ENCODE results near the gene CARM1.
A peak's percentile ranks its signal among the peaks of the same experiment; 100 is the strongest.
"Not testable (repeated sequence)": the region's sequence is repeated elsewhere in the genome, so short reads cannot be mapped to it uniquely, and the experiment has no call there.

Gene CARM1

DNA sequence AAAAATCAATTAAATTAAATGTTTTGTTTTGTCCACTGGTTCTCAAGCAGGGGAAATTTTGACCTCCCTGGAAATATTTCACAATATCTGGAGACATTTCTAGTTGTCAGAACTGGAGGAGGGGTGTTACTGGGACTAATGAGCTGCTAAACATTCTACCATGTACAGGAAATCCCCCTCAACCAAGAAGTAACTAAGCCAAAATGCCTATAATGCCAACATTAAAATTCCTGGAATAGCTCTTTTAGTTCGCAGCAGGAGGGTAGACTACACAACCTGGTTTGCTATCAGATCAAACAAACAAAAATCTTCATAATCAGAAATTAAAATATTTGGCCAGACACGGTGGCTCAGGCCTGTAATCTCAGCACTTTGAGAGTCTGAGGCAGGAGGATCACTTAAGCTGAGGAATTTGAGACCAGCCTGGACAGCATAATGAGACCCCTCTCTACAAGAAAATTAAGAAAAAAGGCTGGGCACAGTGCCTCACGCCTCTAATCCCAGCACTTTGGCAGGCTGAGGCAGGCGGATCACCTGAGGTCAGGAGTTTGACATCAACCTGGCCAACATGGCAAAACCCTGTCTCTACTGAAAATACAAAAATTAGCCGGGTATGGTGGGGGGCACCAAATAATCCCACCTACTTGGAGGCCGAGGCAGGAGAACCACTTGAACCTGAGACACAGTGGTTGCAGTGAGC, 75.8 kb downstream of the CARM1 start:
- no peak for DNase-seq (ENCODE audit: low spot score)
- in situ Hi-C loops (cut with MboI; ENCODE audit: low sequenced_read_pairs, unreplicated experiment): no loop called here
- TF ChIP-seq, protein P1, sequence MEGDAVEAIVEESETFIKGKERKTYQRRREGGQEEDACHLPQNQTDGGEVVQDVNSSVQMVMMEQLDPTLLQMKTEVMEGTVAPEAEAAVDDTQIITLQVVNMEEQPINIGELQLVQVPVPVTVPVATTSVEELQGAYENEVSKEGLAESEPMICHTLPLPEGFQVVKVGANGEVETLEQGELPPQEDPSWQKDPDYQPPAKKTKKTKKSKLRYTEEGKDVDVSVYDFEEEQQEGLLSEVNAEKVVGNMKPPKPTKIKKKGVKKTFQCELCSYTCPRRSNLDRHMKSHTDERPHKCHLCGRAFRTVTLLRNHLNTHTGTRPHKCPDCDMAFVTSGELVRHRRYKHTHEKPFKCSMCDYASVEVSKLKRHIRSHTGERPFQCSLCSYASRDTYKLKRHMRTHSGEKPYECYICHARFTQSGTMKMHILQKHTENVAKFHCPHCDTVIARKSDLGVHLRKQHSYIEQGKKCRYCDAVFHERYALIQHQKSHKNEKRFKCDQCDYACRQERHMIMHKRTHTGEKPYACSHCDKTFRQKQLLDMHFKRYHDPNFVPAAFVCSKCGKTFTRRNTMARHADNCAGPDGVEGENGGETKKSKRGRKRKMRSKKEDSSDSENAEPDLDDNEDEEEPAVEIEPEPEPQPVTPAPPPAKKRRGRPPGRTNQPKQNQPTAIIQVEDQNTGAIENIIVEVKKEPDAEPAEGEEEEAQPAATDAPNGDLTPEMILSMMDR (IDR thresholded peaks at IDR 0.05; ENCODE audit: borderline replicate concordance, control extremely low read depth, extremely low read depth, insufficient read depth, missing control alignments): no peak

DNA sequence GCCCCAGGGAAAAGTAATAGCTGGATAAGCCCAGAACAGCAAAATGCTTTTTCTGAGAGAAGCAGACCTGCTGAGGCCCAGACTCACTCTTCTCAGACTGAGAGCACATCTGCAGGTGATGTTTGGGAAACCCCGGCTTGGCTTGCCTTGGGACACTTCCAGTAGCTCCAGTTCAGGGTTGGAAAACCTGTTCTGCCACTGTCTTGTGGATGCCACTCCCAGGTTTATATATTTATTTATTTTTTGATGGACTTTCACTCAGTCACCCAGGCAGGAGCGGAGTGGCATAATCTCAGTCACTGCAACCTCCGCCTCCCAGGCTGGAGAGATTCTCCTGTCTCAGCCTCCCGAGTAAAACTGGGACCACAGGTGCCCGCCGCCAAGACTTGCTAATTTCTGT, 81.5 kb downstream of the CARM1 start:
- TF ChIP-seq, protein P1 (IDR thresholded peaks at IDR 0.05; ENCODE audit: borderline replicate concordance, control extremely low read depth, extremely low read depth, insufficient read depth, missing control alignments): no peak
- DNase-seq (ENCODE audit: low spot score): no peak
- in situ Hi-C loops (cut with MboI; ENCODE audit: low sequenced_read_pairs, unreplicated experiment): no loop called here

DNA sequence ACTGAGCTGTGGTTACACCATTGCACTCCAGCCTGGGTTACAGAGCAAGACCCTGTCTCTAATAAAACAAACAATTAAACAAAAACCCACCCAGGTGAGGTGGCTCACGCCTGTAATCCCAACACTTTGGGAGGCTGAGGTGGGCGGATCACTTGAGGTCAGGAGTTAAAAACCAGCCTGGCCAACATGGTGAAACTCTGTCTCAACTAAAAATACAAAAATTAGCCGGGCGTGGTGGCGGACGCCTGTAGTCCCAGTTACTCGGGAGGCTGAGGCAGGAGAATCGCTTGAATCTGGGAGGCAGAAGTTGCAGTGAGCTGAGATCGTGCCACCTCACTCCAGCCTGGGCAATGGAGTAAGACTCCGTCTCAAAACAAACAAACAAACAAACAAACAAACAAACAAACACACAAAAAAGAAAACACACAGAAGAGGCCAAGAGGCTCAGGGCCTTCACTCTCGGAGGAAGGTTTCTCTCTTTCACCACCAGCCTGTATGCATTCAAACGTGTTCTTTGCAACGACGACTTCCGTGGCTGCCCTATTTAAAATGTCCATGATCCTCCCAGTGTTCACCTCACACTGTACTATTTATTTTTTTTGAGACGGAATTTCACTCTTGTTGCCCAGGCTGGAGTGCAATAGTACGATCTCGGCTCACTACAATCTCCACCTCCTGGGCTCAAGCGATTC, 88.1 kb downstream of the CARM1 start:
- in situ Hi-C loops (cut with MboI; ENCODE audit: low sequenced_read_pairs, unreplicated experiment); DNase-seq (ENCODE audit: low spot score): not testable (repeated sequence)

DNA sequence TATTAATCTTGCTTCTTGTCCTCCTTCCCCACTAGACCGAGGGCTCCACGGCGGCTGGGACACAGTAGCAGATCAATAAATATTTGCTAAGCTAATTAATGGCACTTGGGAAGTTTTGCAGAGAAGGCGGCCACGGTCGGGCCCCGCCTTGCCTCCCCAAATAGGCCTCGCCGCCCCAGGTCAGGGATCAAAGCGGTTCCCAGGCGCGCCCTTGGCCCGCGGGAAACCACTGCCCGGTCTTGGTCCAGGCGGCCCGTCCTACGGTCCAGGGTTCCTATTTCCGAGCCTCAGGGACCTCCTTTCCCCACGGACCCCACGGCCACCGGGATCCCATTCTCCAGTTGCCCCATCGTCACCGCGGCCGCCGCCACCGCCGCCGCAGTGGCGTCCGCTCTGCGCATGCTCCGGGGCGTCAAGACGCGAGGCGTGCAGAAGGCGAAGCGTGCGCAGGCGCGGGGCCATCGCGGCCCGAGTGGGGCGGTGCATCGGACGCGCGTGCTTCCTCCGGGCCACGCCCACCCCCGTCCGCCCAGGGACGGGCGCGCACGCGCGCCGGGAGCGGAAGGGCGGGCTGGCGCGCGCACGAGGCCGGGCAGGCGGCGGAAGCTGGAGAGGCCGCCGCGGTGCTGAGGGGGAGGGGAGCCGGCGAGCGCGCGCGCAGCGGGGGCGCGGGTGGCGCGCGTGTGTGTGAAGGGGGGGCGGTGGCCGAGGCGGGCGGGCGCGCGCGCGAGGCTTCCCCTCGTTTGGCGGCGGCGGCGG, 89.1 kb downstream of the CARM1 start, which contains the start of gene SMARCA4:
SMARCA4 (plus strand) TSS at position 717 of the 759 bp plus-strand sequence. CDS start 23,122 bp downstream, outside the sequence.
- in situ Hi-C loops (cut with MboI; ENCODE audit: low sequenced_read_pairs, unreplicated experiment): no loop called here
- peak; percentile 99 for DNase-seq (ENCODE audit: low spot score)
- TF ChIP-seq, protein P1 (IDR thresholded peaks at IDR 0.05; ENCODE audit: borderline replicate concordance, control extremely low read depth, extremely low read depth, insufficient read depth, missing control alignments): no peak

DNA sequence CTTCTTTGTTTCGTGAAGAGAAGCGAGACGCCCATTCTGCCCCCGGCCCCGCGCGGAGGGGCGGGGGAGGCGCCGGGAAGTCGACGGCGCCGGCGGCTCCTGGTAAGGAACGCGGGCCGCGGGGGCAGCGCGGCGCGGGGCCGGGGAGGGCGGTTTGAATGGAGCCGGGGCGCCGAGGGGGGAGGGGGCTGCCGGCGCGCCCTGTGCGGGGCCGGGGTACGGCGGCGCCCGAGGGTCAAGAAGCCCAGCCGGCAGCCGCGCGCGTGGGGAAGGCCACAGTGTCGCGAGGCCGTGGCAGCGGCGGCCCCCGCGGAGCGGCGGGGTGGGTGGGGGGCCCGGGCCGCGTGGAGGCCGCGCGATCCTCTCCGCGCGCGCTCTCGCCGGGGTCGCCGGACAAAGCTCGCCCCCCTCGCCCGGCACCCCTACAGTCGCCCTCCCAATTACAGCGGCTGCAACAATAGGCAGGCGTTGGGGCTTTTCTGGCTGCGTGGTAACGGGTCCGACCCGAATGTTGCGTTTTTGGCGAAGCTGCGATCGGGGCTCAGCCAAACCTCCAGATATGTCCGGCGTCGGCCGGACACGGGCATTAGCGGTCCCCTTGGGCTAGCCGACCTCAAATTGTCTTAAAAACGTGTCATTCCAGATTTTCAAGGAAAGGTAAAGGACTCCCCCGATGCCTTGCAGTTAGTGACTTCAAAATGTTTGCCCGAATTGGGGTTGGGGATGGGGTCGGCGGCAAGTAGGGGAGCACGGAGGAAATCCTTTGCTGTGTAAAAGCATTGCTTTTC, 89.9 kb downstream of the CARM1 start:
- DNase-seq (ENCODE audit: low spot score): peak; percentile 51
- TF ChIP-seq, protein P1 (IDR thresholded peaks at IDR 0.05; ENCODE audit: borderline replicate concordance, control extremely low read depth, extremely low read depth, insufficient read depth, missing control alignments): no peak
- in situ Hi-C loops (cut with MboI; ENCODE audit: low sequenced_read_pairs, unreplicated experiment): no loop called here

DNA sequence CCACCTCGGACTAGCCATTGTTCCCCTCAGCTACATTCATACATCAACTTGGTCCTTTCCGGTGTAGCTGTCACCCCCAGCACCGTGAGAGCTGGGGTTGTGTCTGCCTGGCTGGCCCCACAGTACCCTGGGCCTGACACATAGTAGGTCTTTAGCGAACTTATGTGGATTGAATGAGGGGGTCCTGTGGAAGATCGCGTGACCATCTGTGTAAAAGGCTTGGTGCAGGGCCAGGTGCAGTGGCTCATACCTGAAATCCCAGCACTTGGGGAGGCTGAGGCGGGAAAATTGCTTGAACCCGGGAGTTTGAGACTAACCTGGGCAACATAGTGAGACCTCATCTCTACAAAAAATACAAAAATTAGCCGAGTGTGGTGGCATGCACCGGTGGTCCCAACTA, 91.5 kb downstream of the CARM1 start:
- no peak for DNase-seq (ENCODE audit: low spot score)
- in situ Hi-C loops (cut with MboI; ENCODE audit: low sequenced_read_pairs, unreplicated experiment): no loop called here
- TF ChIP-seq, protein P1 (IDR thresholded peaks at IDR 0.05; ENCODE audit: borderline replicate concordance, control extremely low read depth, extremely low read depth, insufficient read depth, missing control alignments): no peak
